H1 (cell line): ENCODE results near the gene CACNA2D1.

Source experiments
- BCL11A ChIP-seq, 2 experiments: IDR thresholded peaks; one replicate each; pipeline ENCODE4 v1.6.1; 2011; ENCODE audit warnings: low read depth in 2 of 2, low read length in 2 of 2, mild to moderate bottlenecking in 2 of 2
- TF ChIP-seq, protein P1 (sequence below), 3 experiments: IDR thresholded peaks; 1 replicate in 2 of 3; 2 replicates in 1 of 3; pipeline versions ENCODE4 v1.5.1 to v1.6.1; 2011; ENCODE audit warnings: low read length in 3 of 3, mild to moderate bottlenecking in 3 of 3, inconsistent platforms in 2 of 3, low read depth in 1 of 3, moderate library complexity in 1 of 3; ENCODE audit not compliant: insufficient read depth in 1 of 3; ENCODE audit errors: control extremely low read depth in 1 of 3

DNA sequence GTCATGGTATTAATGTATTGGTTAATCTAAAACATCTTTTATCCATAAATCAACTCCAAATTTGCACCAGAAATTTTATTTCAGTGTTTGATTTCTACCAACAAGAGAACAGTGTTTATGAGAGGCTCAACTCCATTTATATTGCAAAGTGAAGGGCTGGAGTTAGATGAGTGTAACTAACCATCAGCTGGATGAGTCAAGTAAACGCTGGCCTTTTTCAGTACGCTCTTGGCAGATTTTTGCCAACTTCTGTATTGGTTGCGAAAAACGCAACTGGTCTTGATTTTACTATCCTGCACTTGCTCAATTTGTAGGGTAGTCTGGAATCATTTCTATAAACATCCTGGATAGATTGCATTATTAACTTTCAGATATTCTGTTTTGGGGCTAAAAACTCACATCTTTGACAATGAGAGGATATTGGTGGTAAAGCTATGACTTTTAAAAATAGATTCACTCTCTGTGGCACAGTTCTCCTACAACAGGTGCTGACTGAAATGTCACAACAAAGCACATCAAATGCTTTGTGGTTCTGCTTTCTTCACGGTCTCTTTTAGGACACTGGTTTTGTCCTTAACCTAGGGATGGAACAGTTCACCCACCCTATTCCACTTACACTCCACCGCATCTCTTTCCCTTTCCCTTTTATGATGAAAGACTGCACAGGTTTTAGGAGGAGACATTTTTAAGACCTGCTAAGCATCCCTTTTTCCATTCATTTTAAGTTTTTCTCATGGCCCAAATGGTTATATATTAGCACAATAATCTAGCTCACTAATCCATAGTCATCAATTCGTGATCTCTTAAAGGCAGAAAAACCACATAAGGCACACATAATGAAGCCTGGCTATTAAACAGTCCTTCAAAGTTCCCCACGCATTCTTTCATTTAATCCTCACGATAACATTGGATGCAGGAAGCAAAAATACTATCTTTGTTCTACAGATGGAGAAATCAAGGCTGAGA, 12.8 kb downstream of the CACNA2D1 start:
- TF ChIP-seq, protein P1, sequence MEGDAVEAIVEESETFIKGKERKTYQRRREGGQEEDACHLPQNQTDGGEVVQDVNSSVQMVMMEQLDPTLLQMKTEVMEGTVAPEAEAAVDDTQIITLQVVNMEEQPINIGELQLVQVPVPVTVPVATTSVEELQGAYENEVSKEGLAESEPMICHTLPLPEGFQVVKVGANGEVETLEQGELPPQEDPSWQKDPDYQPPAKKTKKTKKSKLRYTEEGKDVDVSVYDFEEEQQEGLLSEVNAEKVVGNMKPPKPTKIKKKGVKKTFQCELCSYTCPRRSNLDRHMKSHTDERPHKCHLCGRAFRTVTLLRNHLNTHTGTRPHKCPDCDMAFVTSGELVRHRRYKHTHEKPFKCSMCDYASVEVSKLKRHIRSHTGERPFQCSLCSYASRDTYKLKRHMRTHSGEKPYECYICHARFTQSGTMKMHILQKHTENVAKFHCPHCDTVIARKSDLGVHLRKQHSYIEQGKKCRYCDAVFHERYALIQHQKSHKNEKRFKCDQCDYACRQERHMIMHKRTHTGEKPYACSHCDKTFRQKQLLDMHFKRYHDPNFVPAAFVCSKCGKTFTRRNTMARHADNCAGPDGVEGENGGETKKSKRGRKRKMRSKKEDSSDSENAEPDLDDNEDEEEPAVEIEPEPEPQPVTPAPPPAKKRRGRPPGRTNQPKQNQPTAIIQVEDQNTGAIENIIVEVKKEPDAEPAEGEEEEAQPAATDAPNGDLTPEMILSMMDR (IDR thresholded peaks at IDR 0.05; ENCODE audit: control extremely low read depth in 1 of 3, insufficient read depth in 1 of 3, low read depth in 1 of 3, low read length in 3 of 3), result no peak
- no peak for TF ChIP-seq BCL11A (IDR thresholded peaks at IDR 0.05; ENCODE audit: low read depth in 2 of 2, low read length in 2 of 2)
